Measurements from ENCODE around the gene TUT4.
A peak's percentile ranks its signal among the peaks of the same experiment; 100 is the strongest.

Gene TUT4

DNA sequence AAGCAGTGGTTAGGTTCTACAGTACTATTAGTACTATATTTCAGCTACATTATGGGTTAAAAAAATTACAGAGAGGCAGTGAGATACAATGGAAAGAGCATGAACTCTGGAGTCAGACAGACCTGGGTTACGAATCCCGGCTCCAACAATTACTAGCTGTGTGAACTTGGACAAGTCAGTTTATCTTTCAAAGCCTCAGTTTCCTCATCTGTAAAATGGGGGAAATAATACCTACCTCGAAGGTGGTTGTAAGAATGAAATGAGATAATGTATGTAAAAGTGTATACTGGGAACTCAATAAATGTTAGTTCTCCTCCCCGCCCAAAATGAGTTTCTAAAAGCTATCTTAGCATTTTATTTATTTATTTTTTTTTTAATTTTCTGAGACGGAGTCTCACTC is 89.0 kb downstream of the TUT4 start:
- no peak for DNase-seq (ENCODE audit: low spot score)

GRCh38 chr1:52461821-52462220 is 91.1 kb downstream of the TUT4 start:
- no peak for DNase-seq (ENCODE audit: low spot score)

DNA sequence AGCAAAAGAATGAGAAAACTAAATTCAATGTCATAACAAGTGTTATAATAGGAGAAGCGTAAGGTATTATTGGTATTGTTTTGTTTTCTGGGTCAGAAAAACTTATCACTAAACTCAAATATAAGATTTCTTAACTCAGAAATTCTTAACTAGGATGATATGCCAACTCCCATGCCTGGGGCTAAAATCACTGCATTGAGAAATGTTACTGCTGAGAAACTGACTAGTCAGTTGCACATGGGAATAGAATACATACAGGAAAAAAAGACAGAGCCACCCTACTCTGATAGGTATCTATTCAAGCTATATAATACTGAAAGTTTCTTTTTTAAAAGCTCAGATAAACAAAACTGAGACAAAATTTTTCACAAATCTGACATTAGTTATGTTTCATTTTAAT is 92.2 kb downstream of the TUT4 start:
- no peak for DNase-seq (ENCODE audit: low spot score)

DNA sequence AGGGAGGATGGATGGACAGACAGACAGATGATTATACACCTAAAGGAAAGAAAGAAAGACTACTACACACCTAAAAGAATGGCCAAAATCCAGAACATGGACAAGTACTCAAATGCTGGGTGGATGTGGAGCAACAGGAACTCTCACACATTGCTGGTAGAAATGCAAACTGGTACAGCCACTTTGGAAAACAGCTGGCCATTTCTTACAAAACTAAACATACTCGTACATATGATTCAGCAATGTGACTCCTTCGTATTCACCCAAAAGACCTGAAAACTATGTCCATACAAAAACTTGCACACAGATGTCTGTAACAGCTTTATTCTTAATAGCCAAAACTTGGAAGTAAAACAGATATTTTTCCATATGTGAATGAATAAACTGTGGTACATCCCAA is 97.2 kb downstream of the TUT4 start:
- DNase-seq (ENCODE audit: low spot score) = no peak

DNA sequence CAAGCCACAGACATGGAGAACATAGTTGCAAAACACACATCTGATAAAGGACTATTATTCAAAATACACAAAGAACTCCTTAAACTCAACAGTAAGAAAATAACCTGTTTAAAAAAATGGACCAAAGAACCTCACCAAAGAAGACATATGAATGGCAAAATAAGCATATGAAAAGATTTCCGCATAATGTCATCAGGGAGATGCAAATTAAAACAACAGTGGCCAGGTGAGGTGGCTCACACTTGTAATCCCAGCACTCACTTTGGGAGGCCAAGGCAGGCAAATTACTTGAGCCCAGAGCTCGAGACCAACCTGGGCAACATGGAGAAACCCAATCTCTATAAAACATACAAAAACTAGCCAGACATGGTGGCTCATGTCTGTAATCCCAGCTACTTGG is 98.1 kb downstream of the TUT4 start:
- DNase-seq (ENCODE audit: low spot score) = no peak

GRCh38 chr1:52454127-52454526 is 98.8 kb downstream of the TUT4 start:
- no peak for DNase-seq (ENCODE audit: low spot score)

- DNase-seq (ENCODE audit: low spot score) = no peak
Observed at GRCh38 chr1:52444463-52444862, 108.4 kb downstream of the TUT4 start.

- no peak for DNase-seq (ENCODE audit: low spot score)
Observed at GRCh38 chr1:52439976-52440375, 112.9 kb downstream of the TUT4 start.

DNA sequence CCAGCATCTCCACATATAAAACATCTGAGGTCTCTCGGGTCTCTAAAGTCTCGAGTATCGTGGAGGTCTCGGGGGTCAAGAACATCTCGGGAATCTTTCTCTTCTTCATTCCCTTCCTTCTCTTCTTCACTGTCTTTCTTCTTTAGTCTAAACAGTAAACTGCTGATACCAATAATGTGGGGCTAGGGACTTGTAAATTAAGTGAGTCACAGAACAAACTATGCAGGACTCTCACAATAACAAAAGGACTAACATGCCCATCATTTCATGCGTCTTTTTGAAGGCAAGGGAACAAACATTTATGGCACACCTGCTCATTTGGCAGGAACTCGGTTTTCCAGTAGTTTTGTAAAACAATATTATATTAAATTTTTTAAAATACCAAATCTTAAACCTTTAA is 116.1 kb downstream of the TUT4 start:
- no peak for DNase-seq (ENCODE audit: low spot score)

- no peak for DNase-seq (ENCODE audit: low spot score)
Observed at GRCh38 chr1:52435650-52436049, 117.2 kb downstream of the TUT4 start.

DNA sequence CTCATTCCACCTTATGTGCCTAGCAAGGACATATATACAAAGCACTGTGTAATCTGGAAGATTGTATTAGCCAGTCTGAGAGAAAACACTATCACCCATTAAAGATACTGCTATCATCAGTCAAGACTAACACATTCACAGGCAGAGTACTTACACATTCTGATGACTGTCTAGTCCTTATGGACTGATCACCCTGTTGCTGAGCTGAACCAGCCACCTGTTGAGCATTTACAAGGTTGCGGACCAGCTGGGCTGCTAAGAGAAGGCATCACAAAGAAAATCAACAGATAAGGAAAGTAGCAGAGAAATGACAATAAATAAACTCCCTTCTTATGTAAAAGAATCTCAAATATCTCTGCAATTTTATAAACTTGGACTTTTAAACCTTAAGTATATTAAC is 117.7 kb downstream of the TUT4 start:
- no peak for DNase-seq (ENCODE audit: low spot score)

DNA sequence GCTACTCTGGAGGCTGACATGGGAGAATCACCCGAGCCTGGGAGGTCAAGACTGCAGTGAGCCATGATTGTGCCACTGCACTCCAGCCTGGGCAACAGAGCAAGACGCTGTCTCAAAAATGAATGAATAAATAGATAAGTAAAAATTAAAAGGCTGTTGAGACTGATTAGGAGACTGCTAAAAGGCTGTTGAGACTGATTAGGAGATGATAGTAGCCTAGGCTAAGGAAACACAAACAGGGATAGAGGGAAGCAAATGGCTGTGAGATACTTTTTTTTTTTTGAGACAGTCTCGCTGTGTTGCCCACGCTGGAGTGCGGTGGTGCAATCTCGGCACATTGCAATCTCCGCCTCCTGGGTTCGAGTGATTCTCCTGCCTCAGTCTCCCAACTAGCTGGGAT is 120.1 kb downstream of the TUT4 start:
- DNase-seq (ENCODE audit: low spot score) = no peak

DNA sequence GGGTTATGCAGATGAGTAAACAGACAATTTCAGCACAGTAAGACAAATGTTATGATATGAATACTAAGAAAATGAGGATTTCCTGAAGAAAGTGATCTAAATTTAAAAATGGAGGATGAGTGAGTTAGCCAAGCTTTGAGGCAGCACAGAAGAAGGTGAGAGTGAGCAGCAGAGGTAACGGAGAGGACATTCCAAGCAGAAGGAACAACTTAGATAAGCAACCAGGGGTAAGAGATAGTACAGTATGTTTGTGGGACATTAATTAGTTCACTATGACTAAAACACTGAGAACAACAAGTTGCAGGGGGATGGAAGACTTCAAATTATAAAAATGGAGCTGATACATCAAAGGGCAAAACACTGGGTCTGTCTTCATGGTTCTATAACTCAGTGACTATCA is 125.7 kb downstream of the TUT4 start:
- DNase-seq (ENCODE audit: low spot score) = no peak

- DNase-seq (ENCODE audit: low spot score) = no peak
Observed at GRCh38 chr1:52426371-52426770, 126.5 kb downstream of the TUT4 start.

DNA sequence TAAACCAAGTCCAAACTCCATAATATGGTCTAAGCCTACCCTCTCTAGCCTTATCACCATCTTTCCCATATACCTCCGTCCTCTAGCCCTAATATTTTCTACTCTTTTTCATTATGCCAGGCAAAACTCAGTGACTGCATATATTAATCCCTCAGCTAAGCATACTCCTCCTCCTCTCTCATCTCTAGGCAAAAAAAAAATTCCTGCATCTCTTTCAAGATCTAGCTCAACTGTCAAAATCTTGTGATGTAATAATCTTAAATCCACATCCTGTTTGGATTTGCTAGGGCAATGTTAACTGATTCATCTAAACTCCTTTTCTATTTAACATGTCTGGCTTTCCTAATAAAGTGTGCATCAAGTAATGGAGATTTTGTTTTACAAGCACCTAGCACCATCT is 128.1 kb downstream of the TUT4 start:
- no peak for DNase-seq (ENCODE audit: low spot score)

- DNase-seq (ENCODE audit: low spot score) = peak; percentile 68
Observed at GRCh38 chr1:52424231-52424636, 128.7 kb downstream of the TUT4 start.

- DNase-seq (ENCODE audit: low spot score) = peak; percentile 81
Observed at GRCh38 chr1:52423771-52424170, 129.1 kb downstream of the TUT4 start.

DNA sequence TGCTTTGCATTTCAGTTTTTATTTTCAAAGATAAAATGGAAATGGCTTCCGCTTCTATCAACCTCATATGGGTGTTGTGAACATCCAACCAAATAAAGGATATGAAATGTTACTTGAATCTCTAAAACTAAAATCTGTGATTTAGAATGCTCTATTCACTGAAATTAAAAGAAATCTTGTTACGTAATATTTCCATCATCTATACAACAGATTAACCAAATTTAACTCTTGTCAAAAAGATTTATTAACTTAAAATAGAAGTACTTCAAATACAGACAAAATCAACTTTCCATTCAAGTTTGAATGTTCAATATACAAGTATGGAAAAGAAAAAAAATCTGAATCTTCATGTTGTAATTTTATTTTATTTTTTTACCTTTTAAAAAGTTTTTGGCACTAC is 129.8 kb downstream of the TUT4 start:
- DNase-seq (ENCODE audit: low spot score) = no peak

- no peak for DNase-seq (ENCODE audit: low spot score)
Observed at GRCh38 chr1:52420713-52421112, 132.2 kb downstream of the TUT4 start.

DNA sequence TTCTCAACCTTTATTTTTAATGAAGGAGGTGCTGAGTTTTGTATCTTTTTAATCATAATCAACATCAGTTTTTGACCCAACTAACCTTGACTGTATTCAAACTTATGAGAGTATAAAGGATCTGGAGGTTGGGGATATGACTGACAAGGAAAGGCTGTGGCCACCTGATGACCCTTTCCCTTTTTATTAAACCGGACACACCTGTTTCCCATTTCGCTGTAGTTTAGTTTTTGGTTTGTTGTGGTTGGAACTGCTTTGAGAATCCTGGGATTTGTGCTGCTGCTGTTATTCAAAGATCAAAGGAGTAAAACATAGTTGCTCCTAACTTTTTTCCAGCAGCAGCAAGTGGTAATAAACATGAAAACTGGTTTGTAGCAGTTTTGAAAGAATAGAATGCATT is 136.1 kb downstream of the TUT4 start:
- no peak for DNase-seq (ENCODE audit: low spot score)

DNA sequence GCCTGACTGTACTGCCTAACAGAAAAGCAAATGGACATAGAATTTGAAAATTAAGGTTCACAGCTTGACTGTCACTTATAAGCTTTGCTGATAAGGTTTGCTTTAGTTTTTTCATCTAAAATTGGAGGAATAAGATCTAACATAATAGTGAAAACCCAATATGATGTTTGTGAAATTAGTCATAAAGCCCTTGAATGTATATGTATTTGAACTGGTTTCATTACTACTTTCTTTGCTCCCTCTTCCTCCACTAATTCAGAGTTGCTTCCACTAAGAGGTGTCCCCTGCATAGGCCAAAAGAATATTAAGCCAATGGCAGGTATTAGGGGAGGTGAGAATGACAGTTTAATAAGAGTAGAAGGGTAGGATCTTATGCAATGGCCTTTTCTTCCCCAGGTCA is 137.9 kb downstream of the TUT4 start:
- no peak for DNase-seq (ENCODE audit: low spot score)

- no peak for DNase-seq (ENCODE audit: low spot score)
Observed at GRCh38 chr1:52413410-52413989, 139.4 kb downstream of the TUT4 start.

GRCh38 chr1:52404975-52405338 is 147.9 kb downstream of the TUT4 start:
- no peak for DNase-seq (ENCODE audit: low spot score)

GRCh38 chr1:52404116-52404974 is 148.5 kb downstream of the TUT4 start, which contains the start of the genes ORC1 and PRPF38A:
ORC1 (minus strand) TSS chr1:52404423; CDS start chr1:52402223, 2,200 bp downstream.
PRPF38A (plus strand) TSS chr1:52404602; CDS start chr1:52404750, 148 bp downstream.
- peak; percentile 96 for DNase-seq (ENCODE audit: low spot score)
